GM21447 (cell line): ENCODE data around the gene PAX2.

ENCODE experiments used
- ATAC-seq: cut with Tn5 transposase; IDR thresholded peaks from one replicate; pipeline ENCODE4 v1.9.1; 2021; ENCODE audit not compliant: unreplicated experiment

PAX2 gene

DNA sequence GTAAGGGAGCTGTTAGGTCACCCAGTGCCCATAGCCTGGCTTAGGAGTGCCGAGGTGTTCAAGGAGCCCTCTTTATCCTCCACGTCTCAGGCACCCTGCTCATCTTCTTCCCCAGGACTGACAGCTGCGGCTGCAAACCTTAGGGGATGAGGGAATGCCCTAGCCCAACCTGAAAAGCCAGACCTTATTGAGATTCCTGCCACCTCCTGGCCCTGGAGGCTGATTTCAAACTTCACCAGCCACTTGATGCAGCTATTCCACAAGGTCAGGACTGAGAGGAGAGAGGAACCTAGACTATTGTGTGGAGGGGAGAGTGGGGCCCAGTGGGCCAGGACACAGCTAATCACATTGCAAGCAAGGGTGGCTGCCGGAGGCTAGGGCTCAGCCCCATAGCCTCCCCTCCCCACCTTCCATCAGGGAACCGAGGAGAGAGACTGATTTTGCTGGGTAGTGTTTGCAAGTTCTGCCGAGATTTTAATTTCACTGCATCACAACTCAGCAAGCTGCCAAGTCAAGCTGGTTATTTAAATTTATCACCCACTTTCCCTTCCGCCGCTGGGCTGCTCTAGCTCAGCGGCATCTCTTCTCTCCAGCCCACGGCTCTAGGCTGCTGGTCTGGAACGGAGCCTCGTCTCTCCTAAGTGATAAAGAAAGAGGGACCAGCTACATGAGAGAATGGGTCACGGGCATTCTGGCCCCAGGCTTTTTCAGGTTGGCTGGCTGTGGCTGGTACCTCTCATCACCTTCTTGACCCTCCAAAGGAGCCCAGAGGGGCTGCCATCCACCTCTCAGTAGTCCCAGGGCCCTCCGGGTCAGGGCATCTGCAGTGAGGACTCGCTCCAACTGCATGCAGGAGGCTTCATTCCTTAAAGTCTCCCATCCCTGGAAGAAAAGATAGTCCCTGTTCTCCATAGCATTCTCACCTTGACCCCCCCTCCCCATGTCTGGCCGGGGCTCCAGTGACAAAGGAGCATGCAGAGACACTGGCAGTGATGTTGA lies 66.7 kb downstream of the PAX2 start:
- ATAC-seq, result no peak

- no peak for ATAC-seq
Observed at GRCh38 chr10:100812978-100813377, 67.6 kb downstream of the PAX2 start.

DNA sequence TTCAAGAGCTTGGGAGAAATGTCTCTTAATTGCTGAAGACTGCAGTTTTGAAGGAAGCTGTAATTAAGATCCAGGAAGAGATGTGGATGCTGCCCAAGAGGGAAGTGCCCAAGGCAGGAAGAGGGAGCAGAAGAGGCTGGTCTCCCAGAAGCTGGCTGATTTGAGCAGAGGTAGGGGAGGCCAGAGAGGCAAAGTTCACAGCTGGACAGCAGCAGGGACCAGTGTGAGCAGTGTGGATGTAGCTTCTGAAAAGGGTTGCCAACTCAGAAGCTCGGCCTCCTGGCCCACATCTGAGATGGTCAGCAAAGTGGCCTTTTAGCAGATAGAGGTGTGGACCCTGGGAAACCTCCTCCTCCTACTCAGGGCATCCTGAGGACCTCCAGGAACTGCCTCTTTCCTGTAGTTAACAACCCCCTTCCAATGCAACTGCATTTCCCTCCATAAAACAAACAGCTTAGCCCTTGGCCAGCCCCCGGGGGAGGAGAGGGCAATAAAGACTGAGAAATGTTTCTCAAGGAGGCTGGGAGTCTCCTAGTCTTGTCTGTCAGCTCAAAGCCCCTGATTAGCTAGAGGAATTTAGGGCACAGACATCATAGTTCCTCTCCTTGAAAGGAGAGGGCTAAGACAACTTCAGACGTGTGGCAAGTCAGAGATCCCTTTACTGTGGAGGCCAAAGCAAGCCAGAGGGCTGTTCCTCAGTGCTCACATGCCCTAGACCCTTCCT lies 69.5 kb downstream of the PAX2 start:
- no peak for ATAC-seq

GRCh38 chr10:100816671-100817070 lies 71.3 kb downstream of the PAX2 start:
- no peak for ATAC-seq

GRCh38 chr10:100817268-100817839 lies 72.0 kb downstream of the PAX2 start:
- no peak for ATAC-seq

- no peak for ATAC-seq
Observed at GRCh38 chr10:100819424-100819823, 74.0 kb downstream of the PAX2 start.

- ATAC-seq, result no peak
Observed at GRCh38 chr10:100823194-100823593, 77.8 kb downstream of the PAX2 start.

GRCh38 chr10:100824886-100825285 lies 79.5 kb downstream of the PAX2 start:
- no peak for ATAC-seq

DNA sequence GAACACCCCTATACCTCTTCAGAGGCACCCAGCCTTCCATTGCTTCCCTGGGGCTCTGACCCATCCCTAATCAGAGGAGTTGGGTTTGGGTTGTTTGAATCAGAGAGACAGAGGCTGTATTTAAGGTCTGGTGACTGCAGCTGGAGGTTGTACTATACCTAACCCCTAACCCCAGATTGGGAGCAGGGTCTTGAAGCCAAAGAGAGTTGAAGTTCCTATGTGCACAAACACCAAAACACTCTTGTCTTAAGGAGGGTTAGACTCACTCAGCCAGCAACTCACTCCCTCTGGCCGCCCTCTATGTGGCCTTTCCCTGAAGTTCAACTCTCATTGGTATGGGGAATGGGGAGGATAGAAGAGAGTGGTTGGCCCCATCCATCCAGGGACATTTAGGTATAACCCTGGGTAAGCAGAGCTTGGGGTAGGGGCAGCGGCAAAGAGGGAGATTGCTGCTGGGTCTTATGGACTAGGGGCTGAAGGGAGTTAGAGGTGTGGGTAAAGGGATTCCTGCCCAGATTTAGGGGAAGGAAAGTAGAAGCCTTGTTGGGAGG lies 80.0 kb downstream of the PAX2 start:
- no peak for ATAC-seq

GRCh38 chr10:100826031-100826651 lies 80.8 kb downstream of the PAX2 start:
- ATAC-seq, result no peak

- ATAC-seq, result no peak
Observed at GRCh38 chr10:100826661-100826982, 81.2 kb downstream of the PAX2 start.

DNA sequence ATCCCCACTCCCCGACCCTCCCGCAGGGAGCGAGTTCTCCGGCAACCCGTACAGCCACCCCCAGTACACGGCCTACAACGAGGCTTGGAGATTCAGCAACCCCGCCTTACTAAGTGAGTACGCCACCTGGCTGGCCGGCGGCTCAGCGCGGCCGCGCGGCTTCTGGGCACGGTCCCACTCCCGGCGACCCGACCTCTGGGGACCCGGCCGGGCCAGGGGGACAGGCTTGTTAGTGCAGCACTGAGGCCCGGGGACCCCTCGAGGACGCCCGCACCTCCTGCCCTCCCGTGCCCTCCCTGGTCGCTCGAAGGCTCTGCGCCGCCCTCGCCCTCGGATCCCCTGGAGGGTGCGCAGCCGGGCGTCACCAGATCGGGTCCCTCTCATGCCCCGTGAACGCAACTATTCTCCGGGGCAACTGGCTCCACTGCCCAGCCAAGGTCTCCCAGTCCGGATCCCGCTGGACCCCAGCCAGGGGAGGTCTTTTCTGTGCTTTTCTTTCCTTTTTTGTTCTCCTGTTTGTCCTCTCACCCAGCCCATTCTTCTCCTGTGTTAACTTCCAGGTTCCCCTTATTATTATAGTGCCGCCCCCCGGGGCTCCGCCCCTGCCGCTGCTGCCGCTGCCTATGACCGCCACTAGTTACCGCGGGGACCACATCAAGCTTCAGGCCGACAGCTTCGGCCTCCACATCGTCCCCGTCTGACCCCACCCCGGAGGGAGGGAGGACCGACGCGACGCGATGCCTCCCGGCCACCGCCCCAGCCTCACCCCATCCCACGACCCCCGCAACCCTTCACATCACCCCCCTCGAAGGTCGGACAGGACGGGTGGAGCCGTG lies 81.8 kb downstream of the PAX2 start:
- ATAC-seq, result no peak

DNA sequence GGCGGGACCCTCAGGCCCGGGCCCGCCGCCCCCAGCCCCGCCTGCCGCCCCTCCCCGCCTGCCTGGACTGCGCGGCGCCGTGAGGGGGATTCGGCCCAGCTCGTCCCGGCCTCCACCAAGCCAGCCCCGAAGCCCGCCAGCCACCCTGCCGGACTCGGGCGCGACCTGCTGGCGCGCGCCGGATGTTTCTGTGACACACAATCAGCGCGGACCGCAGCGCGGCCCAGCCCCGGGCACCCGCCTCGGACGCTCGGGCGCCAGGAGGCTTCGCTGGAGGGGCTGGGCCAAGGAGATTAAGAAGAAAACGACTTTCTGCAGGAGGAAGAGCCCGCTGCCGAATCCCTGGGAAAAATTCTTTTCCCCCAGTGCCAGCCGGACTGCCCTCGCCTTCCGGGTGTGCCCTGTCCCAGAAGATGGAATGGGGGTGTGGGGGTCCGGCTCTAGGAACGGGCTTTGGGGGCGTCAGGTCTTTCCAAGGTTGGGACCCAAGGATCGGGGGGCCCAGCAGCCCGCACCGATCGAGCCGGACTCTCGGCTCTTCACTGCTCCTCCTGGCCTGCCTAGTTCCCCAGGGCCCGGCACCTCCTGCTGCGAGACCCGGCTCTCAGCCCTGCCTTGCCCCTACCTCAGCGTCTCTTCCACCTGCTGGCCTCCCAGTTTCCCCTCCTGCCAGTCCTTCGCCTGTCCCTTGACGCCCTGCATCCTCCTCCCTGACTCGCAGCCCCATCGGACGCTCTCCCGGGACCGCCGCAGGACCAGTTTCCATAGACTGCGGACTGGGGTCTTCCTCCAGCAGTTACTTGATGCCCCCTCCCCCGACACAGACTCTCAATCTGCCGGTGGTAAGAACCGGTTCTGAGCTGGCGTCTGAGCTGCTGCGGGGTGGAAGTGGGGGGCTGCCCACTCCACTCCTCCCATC lies 82.7 kb downstream of the PAX2 start:
- ATAC-seq, result no peak

DNA sequence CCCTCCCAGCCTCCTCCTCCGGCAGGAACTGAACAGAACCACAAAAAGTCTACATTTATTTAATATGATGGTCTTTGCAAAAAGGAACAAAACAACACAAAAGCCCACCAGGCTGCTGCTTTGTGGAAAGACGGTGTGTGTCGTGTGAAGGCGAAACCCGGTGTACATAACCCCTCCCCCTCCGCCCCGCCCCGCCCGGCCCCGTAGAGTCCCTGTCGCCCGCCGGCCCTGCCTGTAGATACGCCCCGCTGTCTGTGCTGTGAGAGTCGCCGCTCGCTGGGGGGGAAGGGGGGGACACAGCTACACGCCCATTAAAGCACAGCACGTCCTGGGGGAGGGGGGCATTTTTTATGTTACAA lies 83.3 kb downstream of the PAX2 start:
- no peak for ATAC-seq

GRCh38 chr10:100829097-100829870 lies 83.9 kb downstream of the PAX2 start:
- no peak for ATAC-seq

DNA sequence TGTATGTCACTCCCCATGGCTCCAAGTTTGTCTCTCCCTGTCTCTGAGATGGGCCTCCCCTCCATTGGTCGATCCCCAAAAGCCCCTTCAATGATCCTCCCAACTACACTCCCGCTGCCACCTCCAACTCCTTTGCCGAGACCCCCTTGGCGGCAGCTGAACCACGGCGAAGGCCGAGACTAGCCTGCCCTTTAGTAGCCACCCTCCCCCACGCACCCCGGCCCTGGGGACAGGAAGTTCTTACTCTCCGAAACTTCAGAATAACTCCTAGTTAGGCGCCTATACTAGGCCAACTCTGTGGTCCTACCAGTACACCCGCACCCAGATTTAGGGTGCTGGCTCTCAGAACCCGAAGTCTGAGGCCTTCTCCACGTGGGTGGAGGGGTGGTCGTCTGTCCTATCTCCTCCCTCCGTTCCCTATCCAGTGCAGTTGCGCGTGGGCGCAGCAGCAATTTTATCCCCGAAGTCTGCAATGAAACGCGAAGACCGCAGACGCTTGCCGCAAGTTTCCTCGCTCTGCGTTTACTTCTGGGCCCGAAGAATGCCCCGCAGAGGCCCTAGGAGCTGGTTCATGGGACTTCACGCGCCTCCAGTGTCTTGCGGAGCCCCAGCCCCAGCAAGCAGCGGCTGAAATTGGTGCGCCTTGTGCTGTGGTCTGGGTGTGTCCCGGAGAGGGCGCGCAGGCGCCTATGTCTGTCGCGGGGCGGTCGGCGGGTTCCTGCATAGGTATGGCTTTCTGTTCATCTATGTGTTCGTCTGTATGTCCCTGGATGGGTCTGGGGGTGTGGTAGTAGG lies 84.7 kb downstream of the PAX2 start:
- ATAC-seq, result no peak

- ATAC-seq, result no peak
Observed at GRCh38 chr10:100830728-100831111, 85.3 kb downstream of the PAX2 start.

- no peak for ATAC-seq
Observed at GRCh38 chr10:100831742-100832141, 86.4 kb downstream of the PAX2 start.
